H1 (cell line): ENCODE results near the gene GMPR. TPM values are rescaled to one million over a fixed set of nuclear protein-coding genes. Genes with fewer than 3 reads are reported as not detected.

Experiments used
- CTCF ChIA-PET: fragments of 300-600 bp; sonication (Branson Sonifier 250); formaldehyde crosslinking; loops from one replicate; lab custom pipeline; 2021; ENCODE audit not compliant: partially characterized antibody; lab: Charles Lee
- POLR2A ChIA-PET: fragments of 300-600 bp; sonication (Branson Sonifier 250); formaldehyde crosslinking; loops from one replicate; lab custom pipeline; 2021; ENCODE audit warnings: inconsistent platforms; ENCODE audit not compliant: partially characterized antibody; lab: Charles Lee
- DNase-seq, 2 experiments: peaks; one replicate each; pipeline versions ENCODE4 v3.0.0 to v3.0.0-alpha.2; 2010 to 2022; ENCODE audit warnings: low spot score in 2 of 2, low read depth in 1 of 2, mixed read lengths in 1 of 2
- FAIRE-seq: peaks from 2 replicates; lab custom pipeline; 2011; peaks lifted over from hg19 to GRCh38; lab: Jason Lieb, UNC
- H2AFZ ChIP-seq: 2 replicates; pipeline ENCODE4 v1.8.1; 2012; ENCODE audit warnings: low read length, inconsistent platforms
- H2AK5ac ChIP-seq: 2 replicates; pipeline ENCODE4 v1.6.1; 2013; ENCODE audit warnings: low read depth, low read length
- H2BK120ac ChIP-seq: replicated peaks from 2 replicates; pipeline ENCODE3; 2013; ENCODE audit warnings: low read depth, low read length, inconsistent platforms
- H2BK12ac ChIP-seq: 2 replicates; pipeline ENCODE4 v1.6.1; 2013; ENCODE audit warnings: low read depth, low read length
- H2BK15ac ChIP-seq: 2 replicates; pipeline ENCODE4 v1.6.1; 2013; ENCODE audit warnings: low read length
- H2BK20ac ChIP-seq: 2 replicates; pipeline ENCODE4 v1.6.1; 2013; ENCODE audit warnings: low read length
- H2BK5ac ChIP-seq: 2 replicates; pipeline ENCODE4 v1.6.1; 2013; ENCODE audit warnings: low read depth, low read length
- H3K14ac ChIP-seq: 2 replicates; pipeline ENCODE4 v1.6.1; 2013; ENCODE audit warnings: inconsistent platforms; ENCODE audit not compliant: insufficient read length
- H3K18ac ChIP-seq: 2 replicates; pipeline ENCODE4 v1.6.1; 2013; ENCODE audit warnings: low read length; ENCODE audit errors: extremely low read depth
- H3K23ac ChIP-seq: 2 replicates; pipeline ENCODE4 v1.6.1; 2013; ENCODE audit warnings: inconsistent platforms; ENCODE audit not compliant: insufficient read length
- H3K23me2 ChIP-seq: 2 replicates; pipeline ENCODE4 v1.6.1; 2013; ENCODE audit warnings: low read depth, low read length
- H3K27ac ChIP-seq: 2 replicates; pipeline ENCODE4 v1.6.1; 2011; ENCODE audit warnings: low read depth, low read length, inconsistent platforms
- H3K27me3 ChIP-seq, 4 experiments: replicated peaks in 1 of 4; 1 replicate in 1 of 4; 2 replicates in 3 of 4; pipeline versions ENCODE4 v1.6.1 to v1.8.1; 2011 to 2013; ENCODE audit warnings: low read length in 3 of 4, mild to moderate bottlenecking in 3 of 4, inconsistent platforms in 2 of 4, mixed read lengths in 2 of 4, moderate library complexity in 1 of 4; ENCODE audit not compliant: control insufficient read depth in 3 of 4, insufficient read depth in 3 of 4; ENCODE audit errors: extremely low read depth in 1 of 4
- H3K36me3 ChIP-seq, 4 experiments: 2 replicates each; pipeline versions ENCODE4 v1.6.1 to v1.8.1; 2011 to 2013; ENCODE audit warnings: mild to moderate bottlenecking in 4 of 4, low read length in 3 of 4, moderate library complexity in 2 of 4, control low read depth in 1 of 4, inconsistent platforms in 1 of 4; ENCODE audit not compliant: insufficient read depth in 4 of 4, control insufficient read depth in 2 of 4
- H3K4ac ChIP-seq: replicated peaks from 2 replicates; pipeline ENCODE3; 2013; ENCODE audit warnings: low read length, low read depth, mixed read lengths, inconsistent platforms; ENCODE audit not compliant: insufficient read length
- H3K4me1 ChIP-seq, 4 experiments: replicated peaks in 1 of 4; 1 replicate in 1 of 4; 2 replicates in 3 of 4; pipeline versions ENCODE4 v1.6.1 to v1.8.1; 2011 to 2013; ENCODE audit warnings: low read length in 3 of 4, inconsistent platforms in 2 of 4, mixed read lengths in 1 of 4; ENCODE audit not compliant: insufficient read depth in 4 of 4, control insufficient read depth in 3 of 4
- H3K4me2 ChIP-seq, 2 experiments: 2 replicates each; pipeline versions ENCODE4 v1.6.1 to v1.8.1; 2011 to 2013; ENCODE audit warnings: low read depth in 2 of 2, low read length in 2 of 2, control low read depth in 1 of 2, inconsistent platforms in 1 of 2, mild to moderate bottlenecking in 1 of 2; ENCODE audit not compliant: insufficient read depth in 1 of 2
- H3K4me3 ChIP-seq, 4 experiments: fragments of 200-600, 300-600 bp in 1 of 4; sonication (generic), shearing (Covaris generic), sonication (Bioruptor Twin) in 1 of 4; 2 replicates each; pipeline versions ENCODE4 v1.5.1 to v1.8.1; 2011 to 2016; ENCODE audit warnings: low read length in 4 of 4, low read depth in 3 of 4, control low read depth in 2 of 4, inconsistent platforms in 2 of 4, mild to moderate bottlenecking in 2 of 4, mixed read lengths in 1 of 4, moderate library complexity in 1 of 4; ENCODE audit not compliant: insufficient read depth in 2 of 4; ENCODE audit errors: extremely low read depth in 1 of 4
- H3K56ac ChIP-seq: replicated peaks from 2 replicates; pipeline ENCODE3; 2013; ENCODE audit warnings: low read depth, mild to moderate bottlenecking, mixed read lengths, low read length, inconsistent platforms; ENCODE audit not compliant: insufficient read length
- H3K79me1 ChIP-seq: 2 replicates; pipeline ENCODE4 v1.6.1; 2013; ENCODE audit warnings: low read depth, low read length, control low read depth
- H3K79me2 ChIP-seq, 2 experiments: 2 replicates each; pipeline versions ENCODE4 v1.6.1 to v1.8.1; 2012 to 2013; ENCODE audit warnings: low read length in 2 of 2, mild to moderate bottlenecking in 2 of 2, inconsistent platforms in 1 of 2; ENCODE audit not compliant: insufficient read depth in 2 of 2, control insufficient read depth in 1 of 2
- H3K9ac ChIP-seq, 4 experiments: replicated peaks in 1 of 4; 1 replicate in 1 of 4; 2 replicates in 3 of 4; pipeline versions ENCODE4 v1.6.1 to v1.8.1; 2011 to 2013; ENCODE audit warnings: low read depth in 3 of 4, low read length in 3 of 4, control low read depth in 2 of 4, mild to moderate bottlenecking in 2 of 4, moderate library complexity in 2 of 4, inconsistent platforms in 1 of 4; ENCODE audit errors: extremely low read depth in 1 of 4
- H3K9me3 ChIP-seq, 2 experiments: 2 replicates each; pipeline versions ENCODE4 v1.6.1 to v1.8.1; 2012 to 2013; ENCODE audit warnings: mild to moderate bottlenecking in 2 of 2, moderate library complexity in 2 of 2, control low read depth in 1 of 2, inconsistent platforms in 1 of 2, low read depth in 1 of 2, low read length in 1 of 2, mixed read lengths in 1 of 2; ENCODE audit not compliant: insufficient read depth in 2 of 2
- H4K20me1 ChIP-seq, 2 experiments: replicated peaks in 1 of 2; 2 replicates each; pipeline versions ENCODE3 to v1.8.1; 2011 to 2013; ENCODE audit warnings: inconsistent platforms in 2 of 2, low read length in 2 of 2, mild to moderate bottlenecking in 1 of 2; ENCODE audit not compliant: insufficient read depth in 2 of 2, control insufficient read depth in 1 of 2
- H4K5ac ChIP-seq: 2 replicates; pipeline ENCODE4 v1.6.1; 2013; ENCODE audit warnings: low read length, low read depth, mixed read lengths, inconsistent platforms; ENCODE audit not compliant: insufficient read length
- H4K8ac ChIP-seq: 2 replicates; pipeline ENCODE4 v1.8.0; 2013; ENCODE audit warnings: mild to moderate bottlenecking, moderate library complexity, low read length, inconsistent platforms; ENCODE audit not compliant: insufficient read depth; ENCODE audit errors: extremely low read depth
- H4K91ac ChIP-seq: replicated peaks from 2 replicates; pipeline ENCODE3; 2013; ENCODE audit warnings: low read length, mixed read lengths, inconsistent platforms; ENCODE audit not compliant: insufficient read length
- CREB1 ChIP-seq: IDR thresholded peaks from 2 replicates; pipeline ENCODE4 v1.6.1; 2012; ENCODE audit warnings: inconsistent platforms
- MAX ChIP-seq: IDR thresholded peaks from 2 replicates; pipeline ENCODE4 v1.6.1; 2012; ENCODE audit warnings: inconsistent platforms
- WGBS, 2 experiments: shearing (Covaris generic) in 1 of 2; methylation state at CpG; one replicate each; pipeline versions ENCODE4 v1.1.6 to v1.1.7; 2013 to 2015; ENCODE audit warnings: low lambda C conversion rate in 2 of 2, mixed read lengths in 2 of 2, inconsistent platforms in 1 of 2, low coverage in 1 of 2, missing lambda C conversion rate in 1 of 2; ENCODE audit not compliant: insufficient replicate concordance in 2 of 2, insufficient coverage in 1 of 2, insufficient read length in 1 of 2; ENCODE audit errors: extremely low coverage in 1 of 2, missing lambda C conversion rate in 1 of 2; 5-methylcytosine and 5-hydroxymethylcytosine counted together
- polyA plus RNA-seq, 7 experiments: library from polyadenylated mRNA; depleted of rRNA in 3 of 7; stranded (reverse) in 5 of 7; unstranded in 2 of 7; fragments of >200 nt in 5 of 7; fragments of 200-250 nt in 2 of 7; gene quantifications; 1 replicate in 5 of 7; 2 replicates in 1 of 7; 4 replicates in 1 of 7; pipeline versions ENCODE4 v1.2.1 to v1.2.3, GENCODE V29; 2011 to 2013; ENCODE audit warnings: missing spikeins in 2 of 7, mixed read lengths in 2 of 7
- total RNA-seq: library from RNA; stranded (reverse); fragmentation: NEBNext Ultra II Directional; extraction: Animal tissue kit (Norgen Biotek cat#: 25700); gene quantifications from 2 replicates; pipeline ENCODE4 v1.2.1, GENCODE V29; 2021

GMPR gene
- total and polyA plus RNA-seq, 2 of the 8 experiments (the other 6 are each of a cell fraction or from before 2014, with no cell fraction given): 0.99 to 1.2 TPM

DNA sequence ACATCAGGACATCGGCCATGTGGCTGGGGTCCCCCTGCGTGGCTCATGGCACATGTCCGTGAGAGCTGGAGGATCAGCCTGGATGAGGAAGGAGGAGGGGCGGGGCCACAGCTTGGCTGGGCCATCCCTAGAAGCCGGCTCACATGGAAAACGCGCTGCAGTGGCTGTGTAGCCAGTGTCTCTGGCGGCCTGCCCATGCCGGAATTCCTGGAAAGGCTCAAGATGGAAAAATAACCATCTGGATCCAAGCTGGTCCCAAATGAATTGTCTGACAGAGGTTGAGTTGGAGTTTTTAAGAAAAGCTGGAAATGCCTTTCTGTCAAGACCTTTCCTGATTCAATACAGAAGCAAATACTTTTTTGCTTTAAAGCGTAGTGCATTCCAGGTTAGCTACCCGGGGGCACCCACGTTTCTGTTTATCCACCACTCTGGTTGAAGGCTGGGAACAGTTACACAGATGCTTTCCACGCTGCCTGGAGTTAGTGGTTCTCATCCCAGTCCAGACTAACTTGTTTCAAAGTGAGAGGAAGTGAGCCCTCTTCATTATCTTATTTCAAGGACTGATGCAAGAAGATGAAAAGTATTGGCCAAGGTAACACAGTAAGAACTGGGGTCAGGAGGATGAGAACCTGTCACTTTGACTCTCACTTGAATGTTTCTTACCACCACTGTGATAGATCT lies 99.0 kb downstream of the GMPR start:
- Histone ChIP-seq H2AK5ac (no peak overlapping the region), H3K27ac (no peak overlapping the region), H3K56ac (no peak overlapping the region), H3K4me2 (no peak overlapping the region), H2BK12ac (no peak overlapping the region), H3K23me2 (no peaks in the 10 kb centered on the region), H2BK120ac (no peak overlapping the region), H2BK20ac (no peak overlapping the region), H4K5ac (no peak overlapping the region), H3K9ac (no peak overlapping the region)
- FAIRE-seq: no peak
- no peak for TF ChIP-seq CREB1
- peak; percentile 54 for TF ChIP-seq MAX
- TF ChIP-seq, all 59 proteins: peak for 1
- ChIA-PET POLR2A (interaction anchor here (1.2 kb wide), 1 partner anchor 18 kb away, joined by 3 read pairs; no protein-coding TSS in a partner anchor), CTCF (interaction anchor here (0.7 to 9.7 kb wide), 9 partner anchors 12 to 89 kb away, joined by 3 to 92 read pairs (median 5); no protein-coding TSS in a partner anchor)
- Histone ChIP-seq H3K36me3 (no peaks in the 10 kb centered on the region), H2AFZ (no peak overlapping the region), H2BK5ac (no peak overlapping the region), H3K79me2 (no peaks in the 10 kb centered on the region), H4K91ac (no peak overlapping the region), H3K18ac (no peak overlapping the region), H2BK15ac (no peak overlapping the region), H3K9me3 (no peaks in the 10 kb centered on the region), H3K23ac (no peak overlapping the region), H3K79me1 (no peaks in the 10 kb centered on the region), H3K4me3 (no peak overlapping the region), H3K4me1 (peaks cover 0 to 3% (median 0%) of the 10 kb centered on the region in 4 experiments; a peak in 1 of 7 replicates), H4K20me1 (no peaks in the 10 kb centered on the region), H3K14ac (no peak overlapping the region), H3K4ac (no peak overlapping the region), H4K8ac (no peak overlapping the region), H3K27me3 (no peaks in the 10 kb centered on the region)
- no peak for DNase-seq
- WGBS, 2 experiments: 87% methylated on average over 13 of the region's 13 CpGs; no CpG with 5 or more reads in 1 of the 2 experiments
